Thyroid gland (tissue), 4 donors: ENCODE results near the gene CPN2. TPM values are rescaled to one million over a fixed set of nuclear protein-coding genes. Genes with fewer than 3 reads are reported as not detected.

ENCODE experiments used
- DNase-seq, 2 donors: peaks; one replicate each; pipeline ENCODE4 v3.0.0-alpha.2; 2019
- H3K27ac ChIP-seq, 3 donors: fragments of 200-600 bp; sonication (generic); 1 replicate in 2 of 3; 2 replicates in 1 of 3; pipeline ENCODE4 v1.5.1; 2016 to 2019; ENCODE audit warnings: mild to moderate bottlenecking in 1 of 3, moderate library complexity in 1 of 3
- H3K27me3 ChIP-seq: fragments of 200-600 bp; sonication (generic); one replicate; pipeline ENCODE4 v1.5.1; 2019
- H3K36me3 ChIP-seq, 2 donors: fragments of 200-600 bp; sonication (generic); one replicate each; pipeline ENCODE4 v1.5.1; 2016 to 2019
- H3K4me1 ChIP-seq, 2 donors: fragments of 200-600 bp; sonication (generic); one replicate each; pipeline ENCODE4 v1.5.1; 2017 to 2019
- H3K4me3 ChIP-seq, 3 donors: fragments of 200-600 bp; sonication (generic); replicated peaks in 1 of 3; 1 replicate in 2 of 3; 2 replicates in 1 of 3; pipeline ENCODE4 v1.5.1; 2016; ENCODE audit warnings: mild to moderate bottlenecking in 1 of 3
- H3K9me3 ChIP-seq: fragments of 200-600 bp; sonication (generic); one replicate; pipeline ENCODE4 v1.5.1; 2017
- POLR2A ChIP-seq, 2 donors: fragments of 450-650 bp; IDR thresholded peaks; one replicate each; pipeline ENCODE4 v1.6.1; 2017; ENCODE audit warnings: antibody characterized with exemption in 2 of 2, mild to moderate bottlenecking in 2 of 2, moderate library complexity in 1 of 2
- WGBS, 2 donors: methylation state at CpG; one replicate each; pipeline ENCODE4 v1.1.5; 2017; 5-methylcytosine and 5-hydroxymethylcytosine counted together
- intact Hi-C: fragments of 100-400 bp; cut with DNase I; formaldehyde crosslinking; loops from one replicate; pipeline ENCODE4 v1.15.1; 2023
- total RNA-seq, 4 donors: library from RNA; depleted of rRNA; stranded (reverse); fragments of >200 nt; gene quantifications; one replicate each; pipeline ENCODE4 v1.2.3, GENCODE V29; 2016
- TF ChIP-seq, protein P1 (sequence below), 6 experiments: fragments of 200-600 bp in 3 of 6; fragments of 450-650 bp in 3 of 6; sonication (generic) in 3 of 6; IDR thresholded peaks; one replicate each; pipeline ENCODE4 v1.5.1; 2016 to 2019; ENCODE audit warnings: antibody characterized with exemption in 6 of 6, mild to moderate bottlenecking in 2 of 6, inconsistent platforms in 1 of 6, moderate library complexity in 1 of 6

CPN2 gene
- total RNA-seq, 4 donors from 2014 or later, result not detected

DNA sequence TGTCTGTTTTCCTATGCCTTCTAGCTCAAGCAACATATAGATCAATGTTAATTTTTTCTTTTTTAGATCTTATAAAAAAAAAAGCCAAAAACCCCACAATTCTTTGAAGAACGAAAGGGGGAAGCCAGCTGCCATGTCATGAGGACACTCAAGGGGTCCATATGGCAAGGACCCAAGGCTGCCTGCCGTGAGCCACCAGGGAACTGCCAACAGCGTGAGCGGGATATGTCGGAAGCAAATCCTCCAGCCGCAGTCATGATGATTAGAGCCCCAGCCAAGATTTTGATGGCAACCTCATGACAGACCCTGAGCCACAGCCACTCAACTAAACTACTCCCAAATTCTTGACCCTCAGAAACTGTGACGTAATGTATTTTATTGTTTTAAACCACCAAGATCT is 41.4 kb upstream of the CPN2 start:
- WGBS, 2 donors, result 95% methylated on average over 7 of the region's 7 CpGs
- intact Hi-C loops, result no loop called here
- Histone ChIP-seq H3K4me1 (peaks cover 12 to 27% of the 10 kb centered on the region in 2 donors), H3K27me3 (no peaks in the 10 kb centered on the region), H3K27ac (no peak overlapping the region), H3K9me3 (no peaks in the 10 kb centered on the region), H3K36me3 (no peaks in the 10 kb centered on the region), H3K4me3 (no peak overlapping the region)
- TF ChIP-seq, protein P1, sequence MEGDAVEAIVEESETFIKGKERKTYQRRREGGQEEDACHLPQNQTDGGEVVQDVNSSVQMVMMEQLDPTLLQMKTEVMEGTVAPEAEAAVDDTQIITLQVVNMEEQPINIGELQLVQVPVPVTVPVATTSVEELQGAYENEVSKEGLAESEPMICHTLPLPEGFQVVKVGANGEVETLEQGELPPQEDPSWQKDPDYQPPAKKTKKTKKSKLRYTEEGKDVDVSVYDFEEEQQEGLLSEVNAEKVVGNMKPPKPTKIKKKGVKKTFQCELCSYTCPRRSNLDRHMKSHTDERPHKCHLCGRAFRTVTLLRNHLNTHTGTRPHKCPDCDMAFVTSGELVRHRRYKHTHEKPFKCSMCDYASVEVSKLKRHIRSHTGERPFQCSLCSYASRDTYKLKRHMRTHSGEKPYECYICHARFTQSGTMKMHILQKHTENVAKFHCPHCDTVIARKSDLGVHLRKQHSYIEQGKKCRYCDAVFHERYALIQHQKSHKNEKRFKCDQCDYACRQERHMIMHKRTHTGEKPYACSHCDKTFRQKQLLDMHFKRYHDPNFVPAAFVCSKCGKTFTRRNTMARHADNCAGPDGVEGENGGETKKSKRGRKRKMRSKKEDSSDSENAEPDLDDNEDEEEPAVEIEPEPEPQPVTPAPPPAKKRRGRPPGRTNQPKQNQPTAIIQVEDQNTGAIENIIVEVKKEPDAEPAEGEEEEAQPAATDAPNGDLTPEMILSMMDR (IDR thresholded peaks at IDR 0.05), result no peak
- TF ChIP-seq POLR2A (IDR thresholded peaks at IDR 0.05), result no peak
- DNase-seq, result no peak

DNA sequence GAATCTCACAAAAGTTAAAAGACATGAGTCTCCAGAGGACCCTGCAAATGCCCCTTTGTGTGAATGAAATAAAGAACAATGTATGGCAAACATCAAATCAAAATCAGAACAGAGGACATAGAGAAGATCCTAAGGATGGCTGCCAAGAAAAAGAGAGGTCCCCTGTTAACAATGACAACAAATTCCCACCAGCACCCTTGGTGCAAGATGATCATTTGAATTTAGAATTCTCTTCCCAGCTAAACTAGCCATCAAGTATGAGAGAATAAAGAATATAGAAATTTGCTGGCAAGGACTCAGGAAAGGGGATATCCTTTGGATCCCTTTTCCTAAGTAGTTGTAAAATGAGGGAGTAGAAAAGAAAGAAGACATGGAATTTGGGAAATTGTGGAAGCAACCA is 39.7 kb upstream of the CPN2 start:
- H3K4me1 ChIP-seq, result peaks cover 8 to 10% of the 10 kb centered on the region in 2 donors
- no peaks in the 10 kb centered on the region for H3K27me3 ChIP-seq
- H3K36me3 ChIP-seq, result no peaks in the 10 kb centered on the region
- no peak for DNase-seq
- H3K27ac ChIP-seq, result no peak overlapping the region
- intact Hi-C loops, result no loop called here
- TF ChIP-seq POLR2A (IDR thresholded peaks at IDR 0.05), result no peak
- TF ChIP-seq, protein P1 (IDR thresholded peaks at IDR 0.05), result no peak
- no peaks in the 10 kb centered on the region for H3K9me3 ChIP-seq
- no peak overlapping the region for H3K4me3 ChIP-seq

DNA sequence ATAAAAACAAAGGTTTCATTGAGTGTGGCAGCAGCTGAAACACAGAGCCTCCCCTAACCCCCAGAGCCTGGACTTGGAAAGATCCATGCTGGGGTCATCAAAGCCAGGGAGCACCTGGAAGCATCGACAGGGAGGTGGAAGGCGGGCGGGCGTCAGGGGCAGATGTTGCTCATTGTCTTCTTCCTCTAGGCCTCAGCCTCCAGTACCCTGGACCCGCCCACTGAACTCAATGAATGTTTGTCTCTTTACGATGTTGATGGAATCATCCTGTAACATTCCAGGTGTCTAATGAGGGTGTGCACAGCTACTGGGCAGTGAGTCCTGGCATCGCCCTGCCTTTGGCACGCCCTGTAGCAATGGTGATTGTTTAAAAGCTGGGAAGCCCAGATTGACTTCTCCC is 38.1 kb upstream of the CPN2 start:
- Histone ChIP-seq H3K27ac (no peak overlapping the region), H3K36me3 (no peaks in the 10 kb centered on the region), H3K9me3 (no peaks in the 10 kb centered on the region), H3K4me3 (no peak overlapping the region), H3K4me1 (no peaks in the 10 kb centered on the region), H3K27me3 (no peaks in the 10 kb centered on the region)
- intact Hi-C loops, result no loop called here
- TF ChIP-seq, protein P1 (IDR thresholded peaks at IDR 0.05), result no peak
- no peak for TF ChIP-seq POLR2A (IDR thresholded peaks at IDR 0.05)
- no peak for DNase-seq
- 92% methylated on average over 8 of the region's 8 CpGs for WGBS, 2 donors

DNA sequence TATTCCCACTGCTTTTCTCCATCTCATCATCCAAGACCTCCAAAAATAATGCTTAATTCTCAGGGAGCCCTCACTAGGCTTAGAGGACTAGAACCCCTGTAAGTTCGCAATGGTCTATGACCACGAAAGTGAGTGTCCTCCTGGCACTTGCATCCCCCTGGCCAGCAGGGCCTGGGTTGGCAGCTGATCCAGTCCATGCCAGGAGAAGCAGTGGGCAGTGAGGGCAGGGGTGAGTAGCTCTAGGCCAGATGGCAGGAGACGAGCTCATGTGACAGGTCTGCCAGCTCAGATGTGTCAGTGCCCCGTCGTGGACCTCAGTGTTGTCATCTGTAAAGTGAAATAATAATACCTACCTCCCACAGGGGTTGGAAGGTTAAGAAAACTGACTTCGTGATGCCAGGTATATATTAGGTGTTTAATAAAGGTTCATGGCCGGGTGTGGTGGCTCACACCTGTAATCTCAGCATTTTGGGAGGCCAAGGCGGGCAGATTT is 36.8 kb upstream of the CPN2 start:
- WGBS, 2 donors, result 97% methylated on average over 8 of the region's 8 CpGs
- intact Hi-C loops, result no loop called here
- H3K36me3 ChIP-seq, result no peaks in the 10 kb centered on the region
- H3K27ac ChIP-seq, result no peak overlapping the region
- TF ChIP-seq POLR2A (IDR thresholded peaks at IDR 0.05), result no peak
- TF ChIP-seq, protein P1 (IDR thresholded peaks at IDR 0.05), result no peak
- no peaks in the 10 kb centered on the region for H3K9me3 ChIP-seq
- H3K27me3 ChIP-seq, result no peaks in the 10 kb centered on the region
- DNase-seq, result no peak
- H3K4me1 ChIP-seq, result no peaks in the 10 kb centered on the region
- H3K4me3 ChIP-seq, result no peak overlapping the region

DNA sequence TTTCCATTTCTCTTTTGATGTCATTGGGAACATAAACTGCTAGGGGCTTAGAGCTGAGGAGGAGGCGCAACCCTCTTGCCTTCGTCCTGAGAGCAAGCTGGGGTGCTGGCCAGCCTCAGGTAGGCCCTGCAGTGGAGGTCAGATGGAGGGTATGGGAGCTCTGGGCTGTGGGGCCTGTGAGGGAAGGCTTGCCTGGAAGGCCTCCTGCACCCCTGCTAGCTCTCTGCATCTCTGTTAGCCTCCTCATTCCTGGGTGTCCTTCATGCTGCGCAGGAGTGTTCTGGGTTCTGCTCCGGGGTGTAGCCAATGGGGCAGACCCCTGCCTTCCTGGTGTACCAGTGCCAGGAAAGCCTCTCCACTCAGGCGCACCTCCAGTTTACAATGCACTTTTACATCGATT is 36.1 kb upstream of the CPN2 start:
- Histone ChIP-seq H3K27ac (no peak overlapping the region), H3K36me3 (no peaks in the 10 kb centered on the region), H3K27me3 (no peaks in the 10 kb centered on the region), H3K4me1 (no peaks in the 10 kb centered on the region), H3K9me3 (no peaks in the 10 kb centered on the region), H3K4me3 (no peak overlapping the region)
- intact Hi-C loops, result no loop called here
- no peak for DNase-seq
- no peak for TF ChIP-seq POLR2A (IDR thresholded peaks at IDR 0.05)
- TF ChIP-seq, protein P1 (IDR thresholded peaks at IDR 0.05), result no peak
- WGBS, 2 donors, result 98% methylated on average over 5 to 6 of the region's 6 CpGs
